Left ventricle myocardium inferior (tissue), 1 donor: ENCODE measurements around the gene GPR157. TPM values are rescaled to one million over a fixed set of nuclear protein-coding genes. Genes with fewer than 3 reads are reported as not detected.

Experiments
- DNase-seq: peaks from one replicate; pipeline ENCODE4 v3.0.0-alpha.2; 2020
- H3K27ac ChIP-seq: fragments of 200-600 bp; replicated peaks from 2 replicates; pipeline ENCODE4 v1.8.0; 2021
- H3K27me3 ChIP-seq: fragments of 200-600 bp; 2 replicates; pipeline ENCODE4 v1.8.0; 2021; ENCODE audit warnings: low read depth
- H3K36me3 ChIP-seq: fragments of 200-600 bp; 2 replicates; pipeline ENCODE4 v1.8.0; 2021
- H3K4me1 ChIP-seq: fragments of 200-600 bp; 2 replicates; pipeline ENCODE4 v1.8.0; 2021
- H3K4me3 ChIP-seq: fragments of 200-600 bp; 2 replicates; pipeline ENCODE4 v1.8.0; 2021; ENCODE audit warnings: mild to moderate bottlenecking, moderate library complexity
- H3K9me3 ChIP-seq: fragments of 200-600 bp; replicated peaks from 2 replicates; pipeline ENCODE4 v1.8.0; 2021
- CTCF ChIP-seq: fragments of 200-600 bp; IDR thresholded peaks from 2 replicates; pipeline ENCODE4 v1.8.0; 2021; ENCODE audit warnings: antibody characterized with exemption, mild to moderate bottlenecking, borderline replicate concordance
- intact Hi-C: fragments of 100-400 bp; cut with micrococcal nuclease; formaldehyde crosslinking; loops from one replicate; pipeline ENCODE4 v1.11.0; 2022
- long read RNA-seq: library from polyadenylated mRNA; unstranded; transcript quantifications from one replicate; pipeline ENCODE4 v2.0.0, GENCODE V29; 2021
- total RNA-seq: library from RNA; stranded (reverse); fragmentation: NEBNext Ultra II Directional; extraction: Animal tissue kit (Norgen Biotek cat#: 25700); gene quantifications from one replicate; pipeline ENCODE4 v1.2.1, GENCODE V29; 2021
- donor health status: DM: no; HTN: yes; CAD: no; lungs with severe emphysema.

GPR157 gene
- total RNA-seq = 48.4 TPM
- long read RNA-seq, partial matches to known transcripts = 3 of 28 reads
- long read RNA-seq, other reads (novel, unspliced or antisense) = 25 of 28 reads

GRCh38 chr1:9128520-9129265 lies at the start of gene GPR157:
GPR157 (minus strand) TSS chr1:9129102; CDS start chr1:9129027, 75 bp downstream.
- peak; percentile 92 for DNase-seq
- Histone ChIP-seq H3K4me1 (peaks cover 51% of the 10 kb centered on the region), H3K36me3 (no peaks in the 10 kb centered on the region), H3K27ac (peak within 1 kb of the TSS; percentile 94), H3K27me3 (no peaks in the 10 kb centered on the region), H3K9me3 (no peaks in the 10 kb centered on the region), H3K4me3 (peak within 1 kb of the TSS; percentile 86)
- TF ChIP-seq CTCF = peak; percentile 33
- intact Hi-C loops = no loop called here

- no peak for DNase-seq
- H3K36me3 ChIP-seq = no peaks in the 10 kb centered on the region
- peaks cover 3% of the 10 kb centered on the region for H3K4me1 ChIP-seq
- intact Hi-C loops = no loop called here
- H3K27me3 ChIP-seq = no peaks in the 10 kb centered on the region
- no peak overlapping the region for H3K27ac ChIP-seq
- no peak overlapping the region for H3K4me3 ChIP-seq
- no peaks in the 10 kb centered on the region for H3K9me3 ChIP-seq
- no peak for TF ChIP-seq CTCF
Measured at GRCh38 chr1:9174762-9175161, 45.9 kb upstream of the GPR157 start.

GRCh38 chr1:9174243-9174642 lies 45.3 kb upstream of the GPR157 start:
- Histone ChIP-seq H3K4me1 (no peaks in the 10 kb centered on the region), H3K36me3 (no peaks in the 10 kb centered on the region), H3K9me3 (no peaks in the 10 kb centered on the region), H3K4me3 (no peak overlapping the region), H3K27me3 (no peaks in the 10 kb centered on the region), H3K27ac (no peak overlapping the region)
- no peak for TF ChIP-seq CTCF
- no peak for DNase-seq
- intact Hi-C loops = no loop called here

- H3K4me1 ChIP-seq = peaks cover 21% of the 10 kb centered on the region
- H3K9me3 ChIP-seq = no peaks in the 10 kb centered on the region
- no peak overlapping the region for H3K27ac ChIP-seq
- no peaks in the 10 kb centered on the region for H3K27me3 ChIP-seq
- DNase-seq = no peak
- H3K4me3 ChIP-seq = no peak overlapping the region
- TF ChIP-seq CTCF = no peak
- H3K36me3 ChIP-seq = no peaks in the 10 kb centered on the region
- intact Hi-C loops = no loop called here
Measured at GRCh38 chr1:9169601-9170137, 40.8 kb upstream of the GPR157 start.

GRCh38 chr1:9167638-9168037 lies 38.7 kb upstream of the GPR157 start:
- no peak overlapping the region for H3K27ac ChIP-seq
- H3K27me3 ChIP-seq = no peaks in the 10 kb centered on the region
- no peaks in the 10 kb centered on the region for H3K36me3 ChIP-seq
- intact Hi-C loops = no loop called here
- no peak for DNase-seq
- H3K4me1 ChIP-seq = peaks cover 42% of the 10 kb centered on the region
- TF ChIP-seq CTCF = no peak
- H3K9me3 ChIP-seq = no peaks in the 10 kb centered on the region
- no peak overlapping the region for H3K4me3 ChIP-seq
